GM12878 (cell line): ENCODE results near the gene NOTCH1. TPM values are rescaled to one million over a fixed set of nuclear protein-coding genes. Genes with fewer than 3 reads are reported as not detected.

Experiments used
- ATAC-seq: fragments of 200-7000 bp; cut with Tn5 transposase; 3 replicates; pipeline ENCODE4 v1.9.1; 2020; ENCODE audit warnings: mild to moderate bottlenecking, moderate library complexity
- BruUV-seq: library from RNA; stranded (reverse); fragments of 400-500 nt; replicated peaks from 2 replicates; lab custom pipeline; 2021; lab: Mats Ljungman, UMichigan
- CTCF ChIA-PET: fragments of 300-600 bp; sonication (Branson Sonifier 250); formaldehyde crosslinking; extraction: SDS; loops from one replicate; lab custom pipeline; 2021; ENCODE audit warnings: inconsistent platforms; lab: Yijun Ruan, JAX
- POLR2A ChIA-PET: fragments of 350-600 bp; formaldehyde crosslinking; extraction: SDS; loops from one replicate; lab custom pipeline; 2021; ENCODE audit warnings: inconsistent platforms; lab: Charles Lee
- RAD21 ChIA-PET: fragments of 300-600 bp; sonication (Branson Sonifier 250); formaldehyde crosslinking; loops from one replicate; lab custom pipeline; 2023; ENCODE audit warnings: antibody characterized with exemption; ENCODE audit not compliant: unreplicated experiment; lab: Charles Lee
- SMC1A ChIA-PET: fragments of 300-600 bp; sonication (Branson Sonifier 250); formaldehyde crosslinking; loops from one replicate; lab custom pipeline; 2023; ENCODE audit not compliant: unreplicated experiment, uncharacterized antibody; lab: Charles Lee
- DNase-seq: peaks from one replicate; pipeline ENCODE4 v3.0.0-alpha.2; 2011; ENCODE audit warnings: low read depth, low spot score
- FAIRE-seq: peaks from 3 replicates; lab custom pipeline; 2011; peaks lifted over from hg19 to GRCh38; lab: Jason Lieb, UNC
- H2AFZ ChIP-seq: 2 replicates; pipeline ENCODE4 v1.6.0; 2011; ENCODE audit warnings: low read depth, low read length, control low read depth; ENCODE audit not compliant: control insufficient read depth
- H3K27ac ChIP-seq: 2 replicates; pipeline ENCODE4 v1.5.1; 2011; ENCODE audit warnings: control low read depth; ENCODE audit not compliant: control insufficient read depth, insufficient read depth
- H3K27me3 ChIP-seq, 2 experiments: replicated peaks in 1 of 2; 2 replicates each; pipeline versions ENCODE4 v1.6.0 to v1.6.1; 2011; ENCODE audit warnings: low read length in 1 of 2; ENCODE audit not compliant: control insufficient read depth in 2 of 2, insufficient read depth in 2 of 2
- H3K36me3 ChIP-seq, 2 experiments: 2 replicates each; pipeline ENCODE4 v1.5.1; 2011; ENCODE audit warnings: low read length in 1 of 2; ENCODE audit not compliant: control insufficient read depth in 2 of 2, insufficient read depth in 2 of 2
- H3K4me1 ChIP-seq: 2 replicates; pipeline ENCODE4 v1.6.1; 2011; ENCODE audit warnings: mild to moderate bottlenecking, low read length, moderate library complexity, mixed read lengths; ENCODE audit not compliant: control insufficient read depth, insufficient read depth
- H3K4me2 ChIP-seq: 2 replicates; pipeline ENCODE4 v1.6.0; 2011; ENCODE audit warnings: control low read depth; ENCODE audit not compliant: control insufficient read depth, insufficient read depth
- H3K4me3 ChIP-seq: fragments of 200-600 bp; sonication (generic); 2 replicates; pipeline ENCODE4 v1.5.1; 2016
- H3K79me2 ChIP-seq: 2 replicates; pipeline ENCODE4 v1.6.0; 2011; ENCODE audit warnings: low read length; ENCODE audit not compliant: control insufficient read depth, insufficient read depth
- H3K9ac ChIP-seq: 2 replicates; pipeline ENCODE4 v1.8.0; 2011; ENCODE audit warnings: low read length, control low read depth, mixed read lengths; ENCODE audit not compliant: control insufficient read depth, insufficient read depth
- H3K9me3 ChIP-seq: replicated peaks from 3 replicates; pipeline ENCODE4 v1.5.1; 2011; ENCODE audit warnings: mild to moderate bottlenecking, low read length; ENCODE audit not compliant: control insufficient read depth, insufficient read depth
- H4K20me1 ChIP-seq: 2 replicates; pipeline ENCODE4 v1.6.0; 2011; ENCODE audit not compliant: control insufficient read depth, insufficient read depth
- CTCF ChIP-seq, 3 experiments: IDR thresholded peaks in 2 of 3; conservative IDR thresholded peaks in 1 of 3; 2 replicates each; pipeline ENCODE4 v1.5.1; 2011; ENCODE audit warnings: low read depth in 3 of 3, low read length in 3 of 3, mild to moderate bottlenecking in 3 of 3, control low read depth in 2 of 3, moderate library complexity in 2 of 3, inconsistent platforms in 1 of 3, mixed read lengths in 1 of 3; ENCODE audit not compliant: control insufficient read depth in 2 of 3, insufficient read depth in 1 of 3; ENCODE audit errors: extremely low read depth in 1 of 3
- CUX1 ChIP-seq: IDR thresholded peaks from 2 replicates; pipeline ENCODE4 v1.6.1; 2012; ENCODE audit warnings: improper control_type of control experiment, low read depth, low read length; ENCODE audit not compliant: insufficient replicate concordance
- HSF1 ChIP-seq: fragments of 150-350 bp; IDR thresholded peaks from 2 replicates; pipeline ENCODE4 v1.6.1; 2014; ENCODE audit warnings: mild to moderate bottlenecking, low read depth, low read length
- MEF2A ChIP-seq: IDR thresholded peaks from 2 replicates; pipeline ENCODE4 v1.6.1; 2011; ENCODE audit warnings: low read depth, mild to moderate bottlenecking, low read length, moderate library complexity; ENCODE audit not compliant: insufficient read depth
- POLR2A ChIP-seq: IDR thresholded peaks from 2 replicates; pipeline ENCODE4 v1.6.1; 2011; ENCODE audit warnings: low read depth, mild to moderate bottlenecking, low read length
- SIX5 ChIP-seq: IDR thresholded peaks from 2 replicates; pipeline ENCODE4 v1.6.1; 2011; ENCODE audit warnings: mild to moderate bottlenecking, low read depth, low read length, moderate library complexity; ENCODE audit not compliant: severe bottlenecking
- SMARCA5 ChIP-seq: fragments of 450-650 bp; IDR thresholded peaks from 2 replicates; pipeline ENCODE4 v1.6.1; 2017; ENCODE audit warnings: mild to moderate bottlenecking
- SMC3 ChIP-seq: IDR thresholded peaks from 2 replicates; pipeline ENCODE4 v1.6.1; 2011; ENCODE audit warnings: low read length, improper control_type of control experiment, borderline replicate concordance
- ZBTB40 ChIP-seq: fragments of 450-650 bp; IDR thresholded peaks from 2 replicates; pipeline ENCODE4 v1.6.1; 2016; ENCODE audit warnings: mild to moderate bottlenecking, moderate library complexity, borderline replicate concordance
- ZSCAN29 ChIP-seq: fragments of 450-650 bp; IDR thresholded peaks from 2 replicates; pipeline ENCODE4 v1.6.1; 2017; ENCODE audit warnings: mild to moderate bottlenecking, moderate library complexity
- WGBS: methylation state at CpG from one replicate; pipeline ENCODE4 v1.1.6; 2016; ENCODE audit warnings: low lambda C conversion rate; ENCODE audit not compliant: insufficient replicate concordance, insufficient coverage; ENCODE audit errors: missing lambda C conversion rate; 5-methylcytosine and 5-hydroxymethylcytosine counted together
- in situ Hi-C: fragments of 300-500 bp; cut with MboI; formaldehyde crosslinking; loops from 9 replicates; pipeline ENCODE4 v1.14.3; 2018; ENCODE audit warnings: mixed read lengths
- intact Hi-C: fragments of 100-400 bp; cut with micrococcal nuclease; formaldehyde crosslinking; loops from one replicate; pipeline ENCODE4 v1.14.2; 2022; ENCODE audit not compliant: unreplicated experiment
- polyA plus RNA-seq, 11 experiments: library from polyadenylated mRNA; depleted of rRNA in 4 of 11; unstranded in 6 of 11; stranded (reverse) in 5 of 11; fragments of >200 nt; fragmentation: Nextera tagmentation in 4 of 11; fragmentation: Illumina TruSeq in 1 of 11; extraction: Ambion mirVana in 4 of 11; extraction: Trizol in 1 of 11; gene quantifications; 1 replicate in 1 of 11; 2 replicates in 10 of 11; pipeline versions ENCODE4 v1.2.1 to v1.2.3, GENCODE V29; 2011 to 2016; ENCODE audit warnings: inconsistent platforms in 2 of 11, missing spikeins in 2 of 11, low read depth in 1 of 11
- total RNA-seq, 4 experiments: library from RNA; depleted of rRNA in 3 of 4; stranded (reverse); fragments of >200 nt in 3 of 4; fragmentation: Illumina TruSeq in 1 of 4; extraction: Trizol in 1 of 4; gene quantifications; 2 replicates each; pipeline versions ENCODE4 v1.2.1 to v1.2.3, GENCODE V29; 2013 to 2021

Gene NOTCH1
- total and polyA plus RNA-seq, 10 of the 15 experiments (the other 5 are each of a cell fraction or from before 2014, with no cell fraction given), result 0.02 to 40.0 (median 3.7) TPM

- Histone ChIP-seq H3K4me2 (no peak overlapping the region), H3K9ac (no peak overlapping the region), H3K4me3 (no peak overlapping the region), H3K27me3 (no peaks in the 10 kb centered on the region), H2AFZ (no peak overlapping the region), H4K20me1 (no peaks in the 10 kb centered on the region), H3K4me1 (peaks cover 34% of the 10 kb centered on the region), H3K9me3 (no peaks in the 10 kb centered on the region), H3K36me3 (peaks cover 0 to 9% of the 10 kb centered on the region in 2 experiments; a peak in 2 of 4 replicates), H3K27ac (no peak overlapping the region), H3K79me2 (peaks cover 11% of the 10 kb centered on the region)
- DNase-seq, result no peak
- intact Hi-C loops (no loop called here), in situ Hi-C loops (no loop called here)
- no TSS peak for BruUV-seq
- RAD21 ChIA-PET, result interaction anchor here (1.1 to 1.5 kb wide), 3 partner anchors 11 to 97 kb away, joined by 3 read pairs; no protein-coding TSS in a partner anchor
- POLR2A ChIA-PET, result no interaction called here
- 80% methylated on average over 11 of the region's 12 CpGs for WGBS
- FAIRE-seq, result no peak
- SMC1A ChIA-PET, result interaction anchor here (1.1 kb wide), 1 partner anchor 79 kb away, joined by 3 read pairs; no protein-coding TSS in a partner anchor
- CTCF ChIA-PET, result interaction anchor here (0.8 to 2.0 kb wide), 5 partner anchors 10 to 99 kb away, joined by 3 to 6 read pairs (median 3); no protein-coding TSS in a partner anchor
- no peak for ATAC-seq
- TF ChIP-seq POLR2A, result no peak
- no peak for TF ChIP-seq CTCF (IDR thresholded peaks at IDR 0.05 in 2 of 3, conservative IDR thresholded peaks at IDR 0.05 in 1 of 3; ENCODE audit: control insufficient read depth in 2 of 3, extremely low read depth in 1 of 3, insufficient read depth in 1 of 3, low read depth in 3 of 3, low read length in 3 of 3)
- no peak for TF ChIP-seq SMC3
- no peak for TF ChIP-seq CUX1
- no peak for TF ChIP-seq ZBTB40
- TF ChIP-seq HSF1, result no peak
- TF ChIP-seq ZSCAN29, result no peak
- TF ChIP-seq SMARCA5, result no peak
- no peak for TF ChIP-seq MEF2A
- TF ChIP-seq SIX5, result no peak
Observed at GRCh38 chr9:136528716-136529341, 17.0 kb downstream of the NOTCH1 start.
